ENCODE data around the gene IGSF21.
A peak's percentile ranks its signal among the peaks of the same experiment; 100 is the strongest.

The IGSF21 gene

DNA sequence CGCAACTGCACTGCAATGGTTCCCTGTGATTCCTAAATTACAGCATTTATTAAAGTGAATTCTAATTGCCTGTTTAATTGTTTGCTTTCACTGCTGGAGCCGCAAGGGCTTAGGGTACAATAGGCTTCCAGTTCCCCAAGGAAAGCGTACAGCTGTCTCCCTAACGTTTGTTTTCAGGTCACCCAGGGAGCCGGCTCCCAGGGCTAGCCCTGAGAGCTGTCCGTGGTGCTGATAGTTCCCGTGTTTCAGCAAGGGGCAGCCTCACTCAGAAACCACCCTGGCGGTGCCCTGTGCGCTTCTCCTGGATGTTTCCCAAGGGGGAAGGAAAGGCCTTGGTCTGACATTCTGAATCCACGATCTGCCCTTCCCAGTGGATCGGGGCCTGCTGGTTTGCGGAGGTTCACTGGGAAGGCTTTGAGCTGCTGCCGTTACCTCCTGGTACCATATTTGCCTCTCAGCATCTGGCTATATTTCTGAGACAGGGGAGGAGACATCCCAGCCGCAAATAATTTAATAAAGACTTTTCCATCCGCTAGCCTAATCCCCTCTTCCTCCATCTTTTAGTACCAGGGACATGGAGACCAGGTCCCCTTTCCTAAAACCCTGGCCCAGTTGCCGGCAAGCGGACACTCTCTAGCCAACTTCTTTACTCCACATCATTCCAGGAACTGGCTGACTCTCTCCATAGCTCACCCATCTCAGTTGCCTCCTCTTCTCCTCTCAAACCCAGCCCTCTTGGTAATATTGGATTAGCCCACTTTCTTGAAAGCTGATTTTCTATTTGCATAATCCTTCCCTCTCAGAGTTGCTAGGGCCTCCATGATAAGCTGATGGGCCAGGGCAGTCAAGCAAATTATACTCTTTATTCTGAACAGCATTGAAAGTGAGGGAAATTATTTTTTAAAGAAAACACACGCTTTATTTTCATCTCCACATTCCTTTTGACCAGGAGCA lies 149.0 kb downstream of the IGSF21 start:
- DNase-seq (ENCODE audit: low read depth) = peak; percentile 17

DNA sequence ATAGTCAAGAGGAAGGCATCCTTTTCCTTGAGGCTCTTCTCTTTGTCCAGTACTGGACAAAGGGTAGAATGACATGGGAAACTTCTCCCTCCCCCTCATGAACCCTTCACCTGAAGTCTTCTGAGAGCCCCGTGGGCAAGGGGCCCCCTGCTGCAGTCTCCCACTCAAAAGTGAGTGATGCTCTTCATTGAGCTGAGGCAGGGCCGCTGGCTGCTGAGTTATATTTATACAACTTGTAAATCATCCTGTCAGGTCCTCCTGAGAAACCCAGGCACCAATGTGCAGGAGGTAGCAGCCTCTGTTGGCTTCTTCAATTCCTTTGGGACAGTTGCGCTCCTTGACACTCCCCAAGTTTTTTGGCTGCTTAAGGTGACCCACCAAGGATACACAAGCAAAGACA lies 150.2 kb downstream of the IGSF21 start:
- H3K4me3 ChIP-seq (ENCODE audit: low read length) = no peak overlapping the region
- TF ChIP-seq, protein P1, sequence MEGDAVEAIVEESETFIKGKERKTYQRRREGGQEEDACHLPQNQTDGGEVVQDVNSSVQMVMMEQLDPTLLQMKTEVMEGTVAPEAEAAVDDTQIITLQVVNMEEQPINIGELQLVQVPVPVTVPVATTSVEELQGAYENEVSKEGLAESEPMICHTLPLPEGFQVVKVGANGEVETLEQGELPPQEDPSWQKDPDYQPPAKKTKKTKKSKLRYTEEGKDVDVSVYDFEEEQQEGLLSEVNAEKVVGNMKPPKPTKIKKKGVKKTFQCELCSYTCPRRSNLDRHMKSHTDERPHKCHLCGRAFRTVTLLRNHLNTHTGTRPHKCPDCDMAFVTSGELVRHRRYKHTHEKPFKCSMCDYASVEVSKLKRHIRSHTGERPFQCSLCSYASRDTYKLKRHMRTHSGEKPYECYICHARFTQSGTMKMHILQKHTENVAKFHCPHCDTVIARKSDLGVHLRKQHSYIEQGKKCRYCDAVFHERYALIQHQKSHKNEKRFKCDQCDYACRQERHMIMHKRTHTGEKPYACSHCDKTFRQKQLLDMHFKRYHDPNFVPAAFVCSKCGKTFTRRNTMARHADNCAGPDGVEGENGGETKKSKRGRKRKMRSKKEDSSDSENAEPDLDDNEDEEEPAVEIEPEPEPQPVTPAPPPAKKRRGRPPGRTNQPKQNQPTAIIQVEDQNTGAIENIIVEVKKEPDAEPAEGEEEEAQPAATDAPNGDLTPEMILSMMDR (IDR thresholded peaks at IDR 0.05; ENCODE audit: insufficient read depth, low read depth, low read length, missing control alignments) = no peak
- DNase-seq (ENCODE audit: low read depth) = no peak

More for the DNA sequence above, 149.0 kb downstream of the IGSF21 start:
- TF ChIP-seq, protein P1 (IDR thresholded peaks at IDR 0.05; ENCODE audit: insufficient read depth, low read depth, low read length, missing control alignments) = no peak
- no peak overlapping the region for H3K4me3 ChIP-seq (ENCODE audit: low read length)

DNA sequence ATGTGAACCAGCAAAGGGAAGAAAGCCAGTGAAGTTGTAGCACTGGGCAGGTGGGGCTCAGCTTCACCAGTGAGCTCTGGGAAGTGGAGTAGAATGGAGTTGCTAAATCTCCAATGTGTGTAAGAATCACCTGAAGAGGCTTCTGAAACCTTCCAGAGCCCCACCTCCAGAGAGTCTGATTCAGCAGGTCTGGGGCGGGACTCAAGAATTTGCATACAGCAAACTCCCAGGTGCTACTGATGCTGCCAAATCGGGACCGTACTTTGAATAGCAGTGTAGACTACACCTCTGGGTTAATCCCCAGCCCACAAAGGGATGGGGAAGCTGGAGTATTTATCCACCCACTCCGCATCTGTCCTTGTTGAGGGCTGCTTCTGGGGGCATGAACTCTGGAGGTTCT lies 154.3 kb downstream of the IGSF21 start:
- DNase-seq (ENCODE audit: low read depth) = no peak
- TF ChIP-seq, protein P1 (IDR thresholded peaks at IDR 0.05; ENCODE audit: insufficient read depth, low read depth, low read length, missing control alignments) = no peak
- H3K4me3 ChIP-seq (ENCODE audit: low read length) = no peak overlapping the region

DNA sequence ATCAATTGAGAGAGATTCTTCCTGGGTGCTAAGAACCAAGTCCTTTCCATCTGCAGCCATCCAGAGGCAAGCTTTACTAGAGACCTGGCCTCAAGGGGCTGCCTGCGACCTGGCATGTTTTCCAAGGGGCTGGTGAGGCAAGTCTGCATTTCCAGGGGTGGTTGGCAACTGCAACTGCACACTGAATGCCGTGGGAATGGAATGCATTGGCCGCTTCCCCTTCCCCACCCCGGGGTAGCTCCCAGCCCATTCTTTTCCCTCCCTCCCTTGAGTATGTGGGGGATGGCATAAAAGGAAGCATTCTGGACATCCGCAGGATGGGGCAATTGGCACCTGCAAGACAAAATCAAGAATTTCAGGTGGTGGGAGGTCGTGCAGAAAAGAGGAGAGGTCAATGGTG lies 155.1 kb downstream of the IGSF21 start:
- no peak overlapping the region for H3K4me3 ChIP-seq (ENCODE audit: low read length)
- TF ChIP-seq, protein P1 (IDR thresholded peaks at IDR 0.05; ENCODE audit: insufficient read depth, low read depth, low read length, missing control alignments) = no peak
- no peak for DNase-seq (ENCODE audit: low read depth)

DNA sequence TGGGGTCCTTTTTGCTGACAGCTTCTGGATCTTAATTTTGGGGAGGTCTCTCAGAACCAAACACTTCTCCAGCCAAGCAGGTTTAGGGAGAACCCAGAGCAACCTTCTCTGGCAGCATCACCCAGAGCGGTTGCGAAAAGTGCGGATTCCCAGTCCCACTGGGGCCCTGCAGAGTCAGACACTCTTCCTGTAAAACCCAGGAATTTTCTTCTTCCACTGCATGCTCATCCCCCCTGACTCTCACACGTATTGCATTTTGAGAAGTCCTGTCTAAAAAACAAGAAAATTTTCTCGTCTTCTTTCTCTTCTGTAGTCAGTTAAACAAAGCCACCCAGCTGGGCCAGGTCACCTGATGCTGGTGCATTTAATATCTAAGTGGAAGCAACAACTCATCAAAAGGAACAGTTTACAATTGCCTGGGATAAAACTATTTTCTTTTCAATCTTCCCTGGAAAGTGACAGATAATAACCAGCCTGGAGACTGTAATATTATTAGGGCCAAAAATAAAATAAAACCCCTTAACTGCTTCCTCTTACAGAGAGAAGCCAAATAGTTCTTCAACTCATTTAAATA lies 156.0 kb downstream of the IGSF21 start:
- no peak for DNase-seq (ENCODE audit: low read depth)
- no peak overlapping the region for H3K4me3 ChIP-seq (ENCODE audit: low read length)
- TF ChIP-seq, protein P1 (IDR thresholded peaks at IDR 0.05; ENCODE audit: insufficient read depth, low read depth, low read length, missing control alignments) = no peak

DNA sequence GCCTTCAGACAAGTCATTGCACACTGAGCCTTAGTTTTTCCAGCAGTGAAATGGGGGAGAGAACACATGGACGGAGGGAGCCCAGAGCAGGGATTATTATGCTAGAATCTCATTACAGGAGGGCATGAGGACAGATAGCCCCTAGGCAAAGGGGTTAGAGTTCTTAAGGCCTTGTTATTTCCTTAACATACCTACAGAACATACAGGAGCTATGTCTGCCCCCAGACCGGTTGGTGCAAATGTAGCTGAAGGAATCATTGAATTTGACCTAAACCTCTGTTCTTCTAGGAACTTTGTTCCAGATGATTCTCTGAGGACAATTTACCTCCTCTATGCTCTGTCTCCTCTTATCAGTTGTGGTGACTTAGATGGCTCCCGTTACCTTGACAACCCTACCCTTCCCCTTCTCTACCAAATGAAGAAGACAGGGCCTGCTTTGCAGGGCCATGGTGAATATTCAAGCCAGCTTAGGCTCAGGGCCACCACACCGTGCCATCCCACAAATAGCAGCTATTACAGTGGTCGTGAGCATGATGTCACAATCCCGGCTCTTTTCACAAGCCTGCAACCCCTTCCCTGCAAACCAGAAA lies 156.9 kb downstream of the IGSF21 start:
- H3K4me3 ChIP-seq (ENCODE audit: low read length) = no peak overlapping the region
- DNase-seq (ENCODE audit: low read depth) = no peak
- TF ChIP-seq, protein P1 (IDR thresholded peaks at IDR 0.05; ENCODE audit: insufficient read depth, low read depth, low read length, missing control alignments) = no peak

Measured in epithelial cell of esophagus (primary cell).